ENCODE measurements around the gene MATN3. TPM values are rescaled to one million over a fixed set of nuclear protein-coding genes. Genes with fewer than 3 reads are reported as not detected.

The MATN3 gene
- total and polyA plus RNA-seq, 4 donors, result 0.05 to 0.10 (median 0.08) TPM; not detected in 1

- TF ChIP-seq, protein P1, sequence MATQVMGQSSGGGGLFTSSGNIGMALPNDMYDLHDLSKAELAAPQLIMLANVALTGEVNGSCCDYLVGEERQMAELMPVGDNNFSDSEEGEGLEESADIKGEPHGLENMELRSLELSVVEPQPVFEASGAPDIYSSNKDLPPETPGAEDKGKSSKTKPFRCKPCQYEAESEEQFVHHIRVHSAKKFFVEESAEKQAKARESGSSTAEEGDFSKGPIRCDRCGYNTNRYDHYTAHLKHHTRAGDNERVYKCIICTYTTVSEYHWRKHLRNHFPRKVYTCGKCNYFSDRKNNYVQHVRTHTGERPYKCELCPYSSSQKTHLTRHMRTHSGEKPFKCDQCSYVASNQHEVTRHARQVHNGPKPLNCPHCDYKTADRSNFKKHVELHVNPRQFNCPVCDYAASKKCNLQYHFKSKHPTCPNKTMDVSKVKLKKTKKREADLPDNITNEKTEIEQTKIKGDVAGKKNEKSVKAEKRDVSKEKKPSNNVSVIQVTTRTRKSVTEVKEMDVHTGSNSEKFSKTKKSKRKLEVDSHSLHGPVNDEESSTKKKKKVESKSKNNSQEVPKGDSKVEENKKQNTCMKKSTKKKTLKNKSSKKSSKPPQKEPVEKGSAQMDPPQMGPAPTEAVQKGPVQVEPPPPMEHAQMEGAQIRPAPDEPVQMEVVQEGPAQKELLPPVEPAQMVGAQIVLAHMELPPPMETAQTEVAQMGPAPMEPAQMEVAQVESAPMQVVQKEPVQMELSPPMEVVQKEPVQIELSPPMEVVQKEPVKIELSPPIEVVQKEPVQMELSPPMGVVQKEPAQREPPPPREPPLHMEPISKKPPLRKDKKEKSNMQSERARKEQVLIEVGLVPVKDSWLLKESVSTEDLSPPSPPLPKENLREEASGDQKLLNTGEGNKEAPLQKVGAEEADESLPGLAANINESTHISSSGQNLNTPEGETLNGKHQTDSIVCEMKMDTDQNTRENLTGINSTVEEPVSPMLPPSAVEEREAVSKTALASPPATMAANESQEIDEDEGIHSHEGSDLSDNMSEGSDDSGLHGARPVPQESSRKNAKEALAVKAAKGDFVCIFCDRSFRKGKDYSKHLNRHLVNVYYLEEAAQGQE (IDR thresholded peaks at IDR 0.05), result no peak
- TF ChIP-seq SP1 (IDR thresholded peaks at IDR 0.05), result no peak
- no peak for TF ChIP-seq HNF4G (IDR thresholded peaks at IDR 0.05)
- TF ChIP-seq JUND (IDR thresholded peaks at IDR 0.05), result no peak
Measured at GRCh38 chr2:19963386-19963785, 49.1 kb downstream of the MATN3 start (continued).

GRCh38 chr2:19955544-19956422 lies 56.7 kb downstream of the MATN3 start:
- Histone ChIP-seq H3K9me3 (ENCODE audit: control insufficient read depth in 4 of 4, low read length in 3 of 4) (no peaks in the 10 kb centered on the region), H3K4me3 (ENCODE audit: low read depth in 1 of 3, low read length in 3 of 3) (no peak overlapping the region), H3K36me3 (ENCODE audit: control insufficient read depth in 4 of 4, insufficient read depth in 3 of 4, low read depth in 1 of 4, low read length in 3 of 4) (no peaks in the 10 kb centered on the region), H3K27ac (ENCODE audit: low read depth in 1 of 2, low read length in 2 of 2) (no peak overlapping the region), H3K9ac (ENCODE audit: low read depth in 1 of 2, low read length in 2 of 2) (no peak overlapping the region), H3K27me3 (ENCODE audit: control insufficient read depth in 4 of 4, insufficient read depth in 4 of 4, low read length in 3 of 4) (no peaks in the 10 kb centered on the region), H3K4me1 (ENCODE audit: control insufficient read depth in 4 of 4, insufficient read depth in 4 of 4, low read length in 3 of 4) (no peaks in the 10 kb centered on the region)
- WGBS, result 47% methylated on average over 6 of the region's 6 CpGs
- TF ChIP-seq RAD21 (IDR thresholded peaks at IDR 0.05), result peak; percentile 90 to 91
- TF ChIP-seq TAF1 (conservative IDR thresholded peaks at IDR 0.05), result no peak
- TF ChIP-seq RXRA (IDR thresholded peaks at IDR 0.05), result peak in 1 of 2 donors; percentile 17
- TF ChIP-seq, protein P2, sequence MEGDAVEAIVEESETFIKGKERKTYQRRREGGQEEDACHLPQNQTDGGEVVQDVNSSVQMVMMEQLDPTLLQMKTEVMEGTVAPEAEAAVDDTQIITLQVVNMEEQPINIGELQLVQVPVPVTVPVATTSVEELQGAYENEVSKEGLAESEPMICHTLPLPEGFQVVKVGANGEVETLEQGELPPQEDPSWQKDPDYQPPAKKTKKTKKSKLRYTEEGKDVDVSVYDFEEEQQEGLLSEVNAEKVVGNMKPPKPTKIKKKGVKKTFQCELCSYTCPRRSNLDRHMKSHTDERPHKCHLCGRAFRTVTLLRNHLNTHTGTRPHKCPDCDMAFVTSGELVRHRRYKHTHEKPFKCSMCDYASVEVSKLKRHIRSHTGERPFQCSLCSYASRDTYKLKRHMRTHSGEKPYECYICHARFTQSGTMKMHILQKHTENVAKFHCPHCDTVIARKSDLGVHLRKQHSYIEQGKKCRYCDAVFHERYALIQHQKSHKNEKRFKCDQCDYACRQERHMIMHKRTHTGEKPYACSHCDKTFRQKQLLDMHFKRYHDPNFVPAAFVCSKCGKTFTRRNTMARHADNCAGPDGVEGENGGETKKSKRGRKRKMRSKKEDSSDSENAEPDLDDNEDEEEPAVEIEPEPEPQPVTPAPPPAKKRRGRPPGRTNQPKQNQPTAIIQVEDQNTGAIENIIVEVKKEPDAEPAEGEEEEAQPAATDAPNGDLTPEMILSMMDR (IDR thresholded peaks at IDR 0.05; ENCODE audit: low read depth, low read length, missing input control), result peak; percentile 72
- peak; percentile 9 to 37 for TF ChIP-seq HNF4A (conservative IDR thresholded peaks at IDR 0.05)
- no peak for DNase-seq (ENCODE audit: low spot score)

DNA sequence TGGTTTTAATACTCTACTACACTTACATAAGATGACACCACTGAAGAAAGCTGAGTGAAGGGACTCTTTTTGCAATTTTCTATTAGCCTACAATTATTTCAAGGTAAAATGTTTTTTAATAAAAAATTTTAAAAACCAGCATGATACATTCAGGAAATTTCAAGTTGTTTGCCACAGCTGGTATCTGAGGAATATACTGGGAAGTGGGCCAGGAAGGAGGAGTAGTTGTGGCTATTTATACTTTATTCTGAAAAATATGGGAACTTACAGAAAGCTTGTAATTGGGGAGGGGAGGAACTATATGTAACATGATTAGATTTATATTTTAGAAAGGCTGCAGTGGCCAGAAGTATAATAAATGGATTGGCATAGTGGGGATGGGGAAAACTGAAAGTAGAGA lies 63.4 kb downstream of the MATN3 start:
- Histone ChIP-seq H3K4me1 (ENCODE audit: control insufficient read depth in 4 of 4, insufficient read depth in 4 of 4, low read length in 3 of 4) (no peaks in the 10 kb centered on the region), H3K9ac (ENCODE audit: low read depth in 1 of 2, low read length in 2 of 2) (no peak overlapping the region)

More for the DNA sequence above, 63.4 kb downstream of the MATN3 start:
- DNase-seq (ENCODE audit: low spot score), result no peak
- H3K27ac ChIP-seq (ENCODE audit: low read depth in 1 of 2, low read length in 2 of 2), result no peak overlapping the region
- TF ChIP-seq YY1 (IDR thresholded peaks at IDR 0.05), result no peak
- TF ChIP-seq EGR1 (IDR thresholded peaks at IDR 0.05; ENCODE audit: low read depth in 2 of 2), result no peak
- TF ChIP-seq RAD21 (IDR thresholded peaks at IDR 0.05), result no peak
- TF ChIP-seq MAX (IDR thresholded peaks at IDR 0.05), result no peak
- TF ChIP-seq, protein P2 (IDR thresholded peaks at IDR 0.05; ENCODE audit: low read depth, low read length, missing input control), result no peak
- no peak for TF ChIP-seq GABPA (IDR thresholded peaks at IDR 0.05 in 1 of 2, conservative IDR thresholded peaks at IDR 0.05 in 1 of 2)
- no peak for TF ChIP-seq NR2F2 (IDR thresholded peaks at IDR 0.05)
- TF ChIP-seq SP1 (IDR thresholded peaks at IDR 0.05), result no peak
- no peak for TF ChIP-seq HNF4A (conservative IDR thresholded peaks at IDR 0.05)
- TF ChIP-seq TAF1 (conservative IDR thresholded peaks at IDR 0.05), result no peak
- TF ChIP-seq, protein P1 (IDR thresholded peaks at IDR 0.05), result no peak
- TF ChIP-seq FOXA1 (IDR thresholded peaks at IDR 0.05), result no peak
- no peak for TF ChIP-seq RXRA (IDR thresholded peaks at IDR 0.05)
- no peaks in the 10 kb centered on the region for H3K27me3 ChIP-seq (ENCODE audit: control insufficient read depth in 4 of 4, insufficient read depth in 4 of 4, low read length in 3 of 4)
- H3K36me3 ChIP-seq (ENCODE audit: control insufficient read depth in 4 of 4, insufficient read depth in 3 of 4, low read depth in 1 of 4, low read length in 3 of 4), result no peaks in the 10 kb centered on the region
- no peaks in the 10 kb centered on the region for H3K9me3 ChIP-seq (ENCODE audit: control insufficient read depth in 4 of 4, low read length in 3 of 4)
- no peak overlapping the region for H3K4me3 ChIP-seq (ENCODE audit: low read depth in 1 of 3, low read length in 3 of 3)

Measured in liver (tissue), 9 donors.